K562 (cell line): ENCODE measurements around the gene FRMPD3. TPM values are rescaled to one million over a fixed set of nuclear protein-coding genes. Genes with fewer than 3 reads are reported as not detected.

Experiments
- ZEB2 ChIP-seq: fragments of 450-650 bp; IDR thresholded peaks from 2 replicates; pipeline ENCODE4 v1.6.1; 2016
- polyA plus RNA-seq, 8 experiments: library from polyadenylated mRNA; depleted of rRNA in 4 of 8; stranded (reverse) in 5 of 8; unstranded in 3 of 8; fragments of >200 nt; fragmentation: Nextera tagmentation in 2 of 8; fragmentation: Illumina TruSeq in 1 of 8; extraction: Ambion mirVana in 2 of 8; extraction: Trizol in 1 of 8; gene quantifications; 2 replicates each; pipeline versions ENCODE4 v1.2.1 to v1.2.3, GENCODE V29; 2011 to 2014; ENCODE audit warnings: inconsistent platforms in 1 of 8, missing spikeins in 1 of 8
- total RNA-seq, 7 experiments: library from RNA; depleted of rRNA in 6 of 7; stranded (reverse); fragments of >200 nt in 6 of 7; fragmentation: Illumina TruSeq in 2 of 7; extraction: Trizol in 2 of 7; gene quantifications; 2 replicates each; pipeline versions ENCODE4 v1.2.1 to v1.2.3, GENCODE V29; 2011 to 2021; ENCODE audit warnings: low replicate concordance in 1 of 7
- TF ChIP-seq, protein P1 (sequence below): IDR thresholded peaks from 3 replicates; pipeline ENCODE4 v1.6.1; 2011; ENCODE audit warnings: borderline replicate concordance, mild to moderate bottlenecking; ENCODE audit not compliant: insufficient read length, insufficient read depth

FRMPD3 gene
- total and polyA plus RNA-seq, 9 of the 15 experiments (the other 6 are each of a cell fraction or from before 2014, with no cell fraction given), result not detected

GRCh38 chrX:107496786-107497185, 47.3 kb downstream of the FRMPD3 start (continued):
- TF ChIP-seq, protein P1, sequence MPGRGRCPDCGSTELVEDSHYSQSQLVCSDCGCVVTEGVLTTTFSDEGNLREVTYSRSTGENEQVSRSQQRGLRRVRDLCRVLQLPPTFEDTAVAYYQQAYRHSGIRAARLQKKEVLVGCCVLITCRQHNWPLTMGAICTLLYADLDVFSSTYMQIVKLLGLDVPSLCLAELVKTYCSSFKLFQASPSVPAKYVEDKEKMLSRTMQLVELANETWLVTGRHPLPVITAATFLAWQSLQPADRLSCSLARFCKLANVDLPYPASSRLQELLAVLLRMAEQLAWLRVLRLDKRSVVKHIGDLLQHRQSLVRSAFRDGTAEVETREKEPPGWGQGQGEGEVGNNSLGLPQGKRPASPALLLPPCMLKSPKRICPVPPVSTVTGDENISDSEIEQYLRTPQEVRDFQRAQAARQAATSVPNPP, result no peak
- no peak for TF ChIP-seq ZEB2

Other genes with a start within 250 kb of the FRMPD3 start
- gene NUP62CL, start 243.2 kb upstream of the FRMPD3 start, total RNA-seq (2014; rRNA removed), result 35.5 and 43.6 TPM in 2 replicates
- gene NUP62CL, start 243.2 kb upstream of the FRMPD3 start, total RNA-seq (2014; rRNA removed; fragmentation: Illumina TruSeq; extraction: Trizol), result 40.7 and 42.3 TPM in 2 replicates
- 41.1 and 43.1 TPM in 2 replicates for gene NUP62CL, start 243.2 kb upstream of the FRMPD3 start, total RNA-seq (2015; rRNA removed; fragmentation: Illumina TruSeq; extraction: Trizol)
- gene NUP62CL, start 243.2 kb upstream of the FRMPD3 start, total RNA-seq (2021), result 29.7 and 30.6 TPM in 2 replicates
- 82.9 and 101 TPM in 2 replicates for gene NUP62CL, start 243.2 kb upstream of the FRMPD3 start, polyA plus RNA-seq (2011; rRNA removed)
- 37.9 and 42.3 TPM in 2 replicates for gene NUP62CL, start 243.2 kb upstream of the FRMPD3 start, polyA plus RNA-seq (2014; fragmentation: Illumina TruSeq; extraction: Trizol)
- 10 to 100 TPM; 42.7 to 44.6 TPM for gene NUP62CL, start 243.2 kb upstream of the FRMPD3 start, polyA plus RNA-seq (2014; fragmentation: Nextera tagmentation; extraction: Ambion mirVana)
- gene NUP62CL, start 243.2 kb upstream of the FRMPD3 start, polyA plus RNA-seq (2014; rRNA removed), result 51.5 and 63.6 TPM in 2 replicates
- not detected in 2 replicates for gene DNAAF6, start 243.0 kb upstream of the FRMPD3 start, total RNA-seq (2014; rRNA removed)
- gene DNAAF6, start 243.0 kb upstream of the FRMPD3 start, total RNA-seq (2014; rRNA removed; fragmentation: Illumina TruSeq; extraction: Trizol), result 0.15 TPM in 1 of 2 replicates, not detected in the other
- gene DNAAF6, start 243.0 kb upstream of the FRMPD3 start, total RNA-seq (2015; rRNA removed; fragmentation: Illumina TruSeq; extraction: Trizol), result 0.14 TPM in 1 of 2 replicates, not detected in the other
- gene DNAAF6, start 243.0 kb upstream of the FRMPD3 start, total RNA-seq (2021), result not detected in 2 replicates
- gene DNAAF6, start 243.0 kb upstream of the FRMPD3 start, polyA plus RNA-seq (2011; rRNA removed), result 0.04 TPM in 1 of 2 replicates, not detected in the other
- not detected in 2 replicates for gene DNAAF6, start 243.0 kb upstream of the FRMPD3 start, polyA plus RNA-seq (2014; fragmentation: Illumina TruSeq; extraction: Trizol)
- under 1 TPM; 0.06 to 0.17 TPM for gene DNAAF6, start 243.0 kb upstream of the FRMPD3 start, polyA plus RNA-seq (2014; fragmentation: Nextera tagmentation; extraction: Ambion mirVana)
- not detected in 2 replicates for gene DNAAF6, start 243.0 kb upstream of the FRMPD3 start, polyA plus RNA-seq (2014; rRNA removed)
- 51.8 and 51.9 TPM in 2 replicates for gene PRPS1, start 178.9 kb downstream of the FRMPD3 start, total RNA-seq (2014; rRNA removed)
- 79.6 and 85.1 TPM in 2 replicates for gene PRPS1, start 178.9 kb downstream of the FRMPD3 start, total RNA-seq (2014; rRNA removed; fragmentation: Illumina TruSeq; extraction: Trizol)
- gene PRPS1, start 178.9 kb downstream of the FRMPD3 start, total RNA-seq (2015; rRNA removed; fragmentation: Illumina TruSeq; extraction: Trizol), result 70.1 and 71.2 TPM in 2 replicates
- gene PRPS1, start 178.9 kb downstream of the FRMPD3 start, total RNA-seq (2021), result 102 and 104 TPM in 2 replicates
- gene PRPS1, start 178.9 kb downstream of the FRMPD3 start, polyA plus RNA-seq (2011; rRNA removed), result 138 and 175 TPM in 2 replicates
- 113 and 125 TPM in 2 replicates for gene PRPS1, start 178.9 kb downstream of the FRMPD3 start, polyA plus RNA-seq (2014; fragmentation: Illumina TruSeq; extraction: Trizol)
- gene PRPS1, start 178.9 kb downstream of the FRMPD3 start, polyA plus RNA-seq (2014; fragmentation: Nextera tagmentation; extraction: Ambion mirVana), result 10 to 100 TPM; 47.8 to 50.9 TPM
- gene PRPS1, start 178.9 kb downstream of the FRMPD3 start, polyA plus RNA-seq (2014; rRNA removed), result 90.2 and 121 TPM in 2 replicates